ENCODE measurements around the gene DOCK8. TPM values are rescaled to one million over a fixed set of nuclear protein-coding genes. Genes with fewer than 3 reads are reported as not detected.
A peak's percentile ranks its signal among the peaks of the same experiment; 100 is the strongest.
"Not testable (repeated sequence)": the region's sequence is repeated elsewhere in the genome, so short reads cannot be mapped to it uniquely, and the experiment has no call there.

Gene DOCK8
- total RNA-seq, 2 donors from 2014 or later = 24.6 to 35.5 TPM

- intact Hi-C loops (cut with DNase I) = no loop called here
- peak overlapping the region; percentile 80 to 86 for H3K27ac ChIP-seq
- 4% methylated on average over 10 of the region's 14 CpGs for WGBS
- H3K4me1 ChIP-seq (replicated peaks) = no peaks in the 10 kb centered on the region
- H3K27me3 ChIP-seq (replicated peaks; ENCODE audit: insufficient read depth) = no peaks in the 10 kb centered on the region
- DNase-seq (ENCODE audit: low spot score) = no peak
- H3K4me3 ChIP-seq = peak overlapping the region; percentile 43 to 55
- TF ChIP-seq CTCF (IDR thresholded peaks at IDR 0.05) (no peak), POLR2AphosphoS5 (IDR thresholded peaks at IDR 0.05) (no peak), POLR2A (IDR thresholded peaks at IDR 0.05) (no peak)
- no peaks in the 10 kb centered on the region for H3K36me3 ChIP-seq
- no peaks in the 10 kb centered on the region for H3K9me3 ChIP-seq
Measured at GRCh38 chr9:214351-214647, 366 bp upstream of the DOCK8 start.

GRCh38 chr9:215631-216155 lies 1.0 kb downstream of the DOCK8 start:
- Histone ChIP-seq H3K9me3 (no peaks in the 10 kb centered on the region), H3K27ac (peak overlapping the region; percentile 80 to 86), H3K27me3 (replicated peaks; ENCODE audit: insufficient read depth) (no peaks in the 10 kb centered on the region), H3K4me3 (peak overlapping the region; percentile 43 to 55), H3K36me3 (no peaks in the 10 kb centered on the region), H3K4me1 (replicated peaks) (no peaks in the 10 kb centered on the region)
- intact Hi-C loops (cut with DNase I) = no loop called here
- DNase-seq (ENCODE audit: low spot score) = no peak
- 51% methylated on average over 6 of the region's 6 CpGs for WGBS
- no peak for TF ChIP-seq POLR2A (IDR thresholded peaks at IDR 0.05)
- TF ChIP-seq POLR2AphosphoS5 (IDR thresholded peaks at IDR 0.05) = no peak
- no peak for TF ChIP-seq CTCF (IDR thresholded peaks at IDR 0.05)

- Histone ChIP-seq H3K4me1 (replicated peaks) (no peaks in the 10 kb centered on the region), H3K27ac (no peak overlapping the region), H3K27me3 (replicated peaks; ENCODE audit: insufficient read depth) (no peaks in the 10 kb centered on the region), H3K9me3 (no peaks in the 10 kb centered on the region), H3K36me3 (no peaks in the 10 kb centered on the region), H3K4me3 (no peak overlapping the region)
- TF ChIP-seq POLR2AphosphoS5 (IDR thresholded peaks at IDR 0.05) (no peak), POLR2A (IDR thresholded peaks at IDR 0.05) (no peak)
- intact Hi-C loops (cut with DNase I) = no loop called here
- WGBS = 87% methylated on average over 1 of the region's 1 CpG
- no peak for DNase-seq (ENCODE audit: low spot score)
Measured at GRCh38 chr9:216866-217265, 2.2 kb downstream of the DOCK8 start.

GRCh38 chr9:217950-218349 lies 3.3 kb downstream of the DOCK8 start:
- TF ChIP-seq CTCF (IDR thresholded peaks at IDR 0.05) (no peak), POLR2AphosphoS5 (IDR thresholded peaks at IDR 0.05) (no peak)
- Histone ChIP-seq H3K4me1 (replicated peaks) (no peaks in the 10 kb centered on the region), H3K9me3 (no peaks in the 10 kb centered on the region), H3K4me3 (no peak overlapping the region), H3K27ac (no peak overlapping the region), H3K27me3 (replicated peaks; ENCODE audit: insufficient read depth) (no peaks in the 10 kb centered on the region), H3K36me3 (no peaks in the 10 kb centered on the region)
- 86% methylated on average over 2 of the region's 2 CpGs for WGBS
- DNase-seq (ENCODE audit: low spot score) = no peak
- intact Hi-C loops (cut with DNase I) = no loop called here

- H3K27ac ChIP-seq; H3K4me1 ChIP-seq (replicated peaks); H3K9me3 ChIP-seq; intact Hi-C loops (cut with DNase I); DNase-seq (ENCODE audit: low spot score); H3K4me3 ChIP-seq; H3K27me3 ChIP-seq (replicated peaks; ENCODE audit: insufficient read depth); H3K36me3 ChIP-seq: not testable (repeated sequence)
- WGBS = 95% methylated on average over 7 of the region's 7 CpGs
Measured at GRCh38 chr9:219036-219435, 4.4 kb downstream of the DOCK8 start.

GRCh38 chr9:219670-220365 lies 5.2 kb downstream of the DOCK8 start:
- Histone ChIP-seq H3K4me1 (replicated peaks) (no peaks in the 10 kb centered on the region), H3K9me3 (no peaks in the 10 kb centered on the region), H3K27me3 (replicated peaks; ENCODE audit: insufficient read depth) (no peaks in the 10 kb centered on the region), H3K36me3 (no peaks in the 10 kb centered on the region), H3K4me3 (no peak overlapping the region), H3K27ac (no peak overlapping the region)
- DNase-seq (ENCODE audit: low spot score) = no peak
- TF ChIP-seq POLR2A (IDR thresholded peaks at IDR 0.05) (no peak), POLR2AphosphoS5 (IDR thresholded peaks at IDR 0.05) (no peak), CTCF (IDR thresholded peaks at IDR 0.05) (no peak)
- intact Hi-C loops (cut with DNase I) = no loop called here
- 81% methylated on average over 7 of the region's 7 CpGs for WGBS
